ENCODE measurements around the gene TAS1R3.
"Not testable (repeated sequence)": the region's sequence is repeated elsewhere in the genome, so short reads cannot be mapped to it uniquely, and the experiment has no call there.

TAS1R3 gene

GRCh38 chr1:1361982-1362423 is 30.9 kb downstream of the TAS1R3 start:
- DNase-seq (ENCODE audit: low read depth): no peak
- TF ChIP-seq, protein P1, sequence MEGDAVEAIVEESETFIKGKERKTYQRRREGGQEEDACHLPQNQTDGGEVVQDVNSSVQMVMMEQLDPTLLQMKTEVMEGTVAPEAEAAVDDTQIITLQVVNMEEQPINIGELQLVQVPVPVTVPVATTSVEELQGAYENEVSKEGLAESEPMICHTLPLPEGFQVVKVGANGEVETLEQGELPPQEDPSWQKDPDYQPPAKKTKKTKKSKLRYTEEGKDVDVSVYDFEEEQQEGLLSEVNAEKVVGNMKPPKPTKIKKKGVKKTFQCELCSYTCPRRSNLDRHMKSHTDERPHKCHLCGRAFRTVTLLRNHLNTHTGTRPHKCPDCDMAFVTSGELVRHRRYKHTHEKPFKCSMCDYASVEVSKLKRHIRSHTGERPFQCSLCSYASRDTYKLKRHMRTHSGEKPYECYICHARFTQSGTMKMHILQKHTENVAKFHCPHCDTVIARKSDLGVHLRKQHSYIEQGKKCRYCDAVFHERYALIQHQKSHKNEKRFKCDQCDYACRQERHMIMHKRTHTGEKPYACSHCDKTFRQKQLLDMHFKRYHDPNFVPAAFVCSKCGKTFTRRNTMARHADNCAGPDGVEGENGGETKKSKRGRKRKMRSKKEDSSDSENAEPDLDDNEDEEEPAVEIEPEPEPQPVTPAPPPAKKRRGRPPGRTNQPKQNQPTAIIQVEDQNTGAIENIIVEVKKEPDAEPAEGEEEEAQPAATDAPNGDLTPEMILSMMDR (IDR thresholded peaks at IDR 0.05; ENCODE audit: insufficient read depth, low read depth, low read length, missing control alignments): no peak
- no peak overlapping the region for H3K4me3 ChIP-seq (ENCODE audit: low read depth, low read length)

- DNase-seq (ENCODE audit: low read depth): no peak
- TF ChIP-seq, protein P1 (IDR thresholded peaks at IDR 0.05; ENCODE audit: insufficient read depth, low read depth, low read length, missing control alignments): no peak
- H3K4me3 ChIP-seq (ENCODE audit: low read depth, low read length): no peak overlapping the region
Measured at GRCh38 chr1:1364266-1364665, 33.2 kb downstream of the TAS1R3 start.

GRCh38 chr1:1365875-1366698 is 35.0 kb downstream of the TAS1R3 start:
- no peak overlapping the region for H3K4me3 ChIP-seq (ENCODE audit: low read depth, low read length)
- DNase-seq (ENCODE audit: low read depth): no peak
- TF ChIP-seq, protein P1 (IDR thresholded peaks at IDR 0.05; ENCODE audit: insufficient read depth, low read depth, low read length, missing control alignments): no peak

- H3K4me3 ChIP-seq (ENCODE audit: low read depth, low read length): no peak overlapping the region
- TF ChIP-seq, protein P1 (IDR thresholded peaks at IDR 0.05; ENCODE audit: insufficient read depth, low read depth, low read length, missing control alignments): no peak
- DNase-seq (ENCODE audit: low read depth): no peak
Measured at GRCh38 chr1:1366699-1367066, 35.6 kb downstream of the TAS1R3 start.

- H3K4me3 ChIP-seq (ENCODE audit: low read depth, low read length): no peak overlapping the region
- TF ChIP-seq, protein P1 (IDR thresholded peaks at IDR 0.05; ENCODE audit: insufficient read depth, low read depth, low read length, missing control alignments): no peak
- no peak for DNase-seq (ENCODE audit: low read depth)
Measured at GRCh38 chr1:1367315-1367714, 36.2 kb downstream of the TAS1R3 start.

DNA sequence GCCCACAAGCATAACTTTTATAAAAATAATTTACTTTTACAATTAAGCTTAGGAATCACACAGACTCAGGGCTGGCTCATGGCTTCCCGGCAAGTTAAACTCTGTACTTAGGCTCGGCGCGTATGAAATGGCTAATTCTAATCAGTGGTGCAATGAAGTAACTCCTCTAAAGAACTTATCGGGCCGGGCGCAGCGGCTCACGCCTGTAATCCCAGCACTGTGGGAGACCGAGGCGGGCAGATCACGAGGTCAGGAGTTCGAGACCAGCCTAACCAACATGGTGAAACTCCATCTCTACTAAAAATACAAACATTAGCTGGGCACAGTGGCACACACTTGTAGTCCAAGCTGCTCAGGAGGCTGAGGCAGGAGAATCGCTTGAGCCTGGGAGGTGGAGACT is 39.0 kb downstream of the TAS1R3 start:
- DNase-seq (ENCODE audit: low read depth); H3K4me3 ChIP-seq (ENCODE audit: low read depth, low read length): not testable (repeated sequence)

- no peak overlapping the region for H3K4me3 ChIP-seq (ENCODE audit: low read depth, low read length)
- TF ChIP-seq, protein P1 (IDR thresholded peaks at IDR 0.05; ENCODE audit: insufficient read depth, low read depth, low read length, missing control alignments): no peak
- DNase-seq (ENCODE audit: low read depth): no peak
Measured at GRCh38 chr1:1370771-1371300, 39.8 kb downstream of the TAS1R3 start.

Data from GM12865 (cell line).